Panc1 (cell line): ENCODE measurements around the gene PARP11. TPM values are rescaled to one million over a fixed set of nuclear protein-coding genes. Genes with fewer than 3 reads are reported as not detected.

Experiments used
- ATAC-seq: fragments of 200-7000 bp; cut with Tn5 transposase; 2 replicates; pipeline ENCODE4 v1.9.1; 2020; ENCODE audit warnings: mild to moderate bottlenecking, moderate library complexity
- BruUV-seq: library from RNA; stranded (reverse); fragments of 400-500 nt; replicated peaks from 2 replicates; lab custom pipeline; 2021; lab: Mats Ljungman, UMichigan
- CTCF ChIA-PET: fragments of 300-600 bp; sonication (Branson Sonifier 250); formaldehyde crosslinking; loops from one replicate; lab custom pipeline; 2022; ENCODE audit warnings: antibody characterized with exemption; lab: Charles Lee
- POLR2A ChIA-PET: fragments of 300-600 bp; sonication (Branson Sonifier 250); formaldehyde crosslinking; loops from one replicate; lab custom pipeline; 2022; ENCODE audit warnings: antibody characterized with exemption; lab: Charles Lee
- DNase-seq: peaks from one replicate; pipeline ENCODE4 v3.0.0-alpha.2; 2010; ENCODE audit warnings: low read depth, low spot score
- H3K27ac ChIP-seq: 2 replicates; pipeline ENCODE4 v1.5.1; 2011; ENCODE audit warnings: mild to moderate bottlenecking, low read length, inconsistent platforms
- H3K27me3 ChIP-seq: fragments of 200-500 bp; sonication (Bioruptor generic); 2 replicates; pipeline ENCODE4 v1.6.0; 2014; ENCODE audit warnings: low read length, inconsistent platforms; ENCODE audit not compliant: control insufficient read depth, insufficient read depth
- H3K36me3 ChIP-seq: fragments of 200-500 bp; sonication (Bioruptor generic); 2 replicates; pipeline ENCODE4 v1.5.1; 2014; ENCODE audit warnings: inconsistent platforms, mild to moderate bottlenecking, low read length, moderate library complexity; ENCODE audit not compliant: control insufficient read depth, insufficient read depth
- H3K4me1 ChIP-seq: 2 replicates; pipeline ENCODE4 v1.5.1; 2011; ENCODE audit warnings: inconsistent platforms, mild to moderate bottlenecking, low read length, moderate library complexity; ENCODE audit not compliant: control insufficient read depth, insufficient read depth
- H3K4me3 ChIP-seq, 2 experiments: 2 replicates each; pipeline ENCODE4 v1.5.1; 2011 to 2012; ENCODE audit warnings: low read depth in 2 of 2, low read length in 2 of 2, mild to moderate bottlenecking in 2 of 2, inconsistent platforms in 1 of 2, moderate library complexity in 1 of 2
- H3K9me3 ChIP-seq: fragments of 200-500 bp; sonication (Bioruptor generic); 2 replicates; pipeline ENCODE4 v1.5.1; 2014; ENCODE audit warnings: low read depth, mild to moderate bottlenecking, inconsistent platforms, low read length, moderate library complexity; ENCODE audit not compliant: control insufficient read depth, insufficient read depth
- POLR2AphosphoS5 ChIP-seq: IDR thresholded peaks from 2 replicates; pipeline ENCODE4 v1.6.1; 2012; ENCODE audit warnings: mild to moderate bottlenecking, low read depth, low read length, moderate library complexity
- REST ChIP-seq, 2 experiments: IDR thresholded peaks; 2 replicates each; pipeline ENCODE4 v1.6.1; 2011 to 2012; ENCODE audit warnings: low read depth in 2 of 2, control low read depth in 1 of 2, low read length in 1 of 2, mild to moderate bottlenecking in 1 of 2, moderate library complexity in 1 of 2; ENCODE audit not compliant: insufficient read depth in 1 of 2
- SIN3A ChIP-seq: IDR thresholded peaks from 2 replicates; pipeline ENCODE4 v1.6.1; 2012; ENCODE audit warnings: low read depth, mild to moderate bottlenecking, low read length, moderate library complexity, borderline replicate concordance; ENCODE audit not compliant: insufficient read depth
- TCF7L2 ChIP-seq: IDR thresholded peaks from 2 replicates; pipeline ENCODE4 v1.6.1; 2011; ENCODE audit warnings: mild to moderate bottlenecking, low read depth, low read length, inconsistent platforms
- in situ Hi-C: cut with HindIII; loops from 2 replicates; pipeline ENCODE4 v1.10.0; 2016; ENCODE audit warnings: low sequenced_read_pairs, low pct_unique_long_range_greater_than_20kb
- intact Hi-C: fragments of 100-400 bp; cut with micrococcal nuclease; formaldehyde crosslinking; loops from one replicate; pipeline ENCODE4 v1.10.0; 2022; ENCODE audit not compliant: unreplicated experiment
- total RNA-seq: library from RNA; stranded (reverse); gene quantifications from one replicate; pipeline ENCODE4 v1.2.1, GENCODE V29; 2021; ENCODE audit not compliant: unreplicated experiment
- TF ChIP-seq, protein P1 (sequence below): fragments of 450-650 bp; IDR thresholded peaks from 2 replicates; pipeline ENCODE4 v1.5.1; 2017; ENCODE audit warnings: mild to moderate bottlenecking

Gene PARP11
- total RNA-seq, 1 experiment from 2014 or later, result 7.3 TPM

- in situ Hi-C loops (no loop called here), intact Hi-C loops (no loop called here)
- ChIA-PET POLR2A (no interaction called here), CTCF (no interaction called here)
- H3K27ac ChIP-seq, result no peak overlapping the region
- TF ChIP-seq REST (IDR thresholded peaks at IDR 0.05; ENCODE audit: insufficient read depth in 1 of 2, low read depth in 2 of 2, low read length in 1 of 2) (no peak), TCF7L2 (no peak), POLR2AphosphoS5 (no peak), SIN3A (no peak)
- TF ChIP-seq, protein P1, sequence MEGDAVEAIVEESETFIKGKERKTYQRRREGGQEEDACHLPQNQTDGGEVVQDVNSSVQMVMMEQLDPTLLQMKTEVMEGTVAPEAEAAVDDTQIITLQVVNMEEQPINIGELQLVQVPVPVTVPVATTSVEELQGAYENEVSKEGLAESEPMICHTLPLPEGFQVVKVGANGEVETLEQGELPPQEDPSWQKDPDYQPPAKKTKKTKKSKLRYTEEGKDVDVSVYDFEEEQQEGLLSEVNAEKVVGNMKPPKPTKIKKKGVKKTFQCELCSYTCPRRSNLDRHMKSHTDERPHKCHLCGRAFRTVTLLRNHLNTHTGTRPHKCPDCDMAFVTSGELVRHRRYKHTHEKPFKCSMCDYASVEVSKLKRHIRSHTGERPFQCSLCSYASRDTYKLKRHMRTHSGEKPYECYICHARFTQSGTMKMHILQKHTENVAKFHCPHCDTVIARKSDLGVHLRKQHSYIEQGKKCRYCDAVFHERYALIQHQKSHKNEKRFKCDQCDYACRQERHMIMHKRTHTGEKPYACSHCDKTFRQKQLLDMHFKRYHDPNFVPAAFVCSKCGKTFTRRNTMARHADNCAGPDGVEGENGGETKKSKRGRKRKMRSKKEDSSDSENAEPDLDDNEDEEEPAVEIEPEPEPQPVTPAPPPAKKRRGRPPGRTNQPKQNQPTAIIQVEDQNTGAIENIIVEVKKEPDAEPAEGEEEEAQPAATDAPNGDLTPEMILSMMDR, result no peak
- peaks cover 8% of the 10 kb centered on the region for H3K27me3 ChIP-seq
- no TSS peak for BruUV-seq
- no peaks in the 10 kb centered on the region for H3K4me1 ChIP-seq
- H3K9me3 ChIP-seq, result no peaks in the 10 kb centered on the region
- no peak for ATAC-seq
- no peaks in the 10 kb centered on the region for H3K36me3 ChIP-seq
- no peak for DNase-seq
- H3K4me3 ChIP-seq, result no peak overlapping the region
Observed at GRCh38 chr12:3881281-3881950, 8.2 kb upstream of the PARP11 start.

GRCh38 chr12:3879846-3880245 is 6.6 kb upstream of the PARP11 start:
- Histone ChIP-seq H3K4me3 (no peak overlapping the region), H3K4me1 (no peaks in the 10 kb centered on the region), H3K36me3 (no peaks in the 10 kb centered on the region), H3K9me3 (no peaks in the 10 kb centered on the region), H3K27me3 (peaks cover 6% of the 10 kb centered on the region), H3K27ac (no peak overlapping the region)
- in situ Hi-C loops (no loop called here), intact Hi-C loops (no loop called here)
- ChIA-PET CTCF (no interaction called here), POLR2A (no interaction called here)
- TF ChIP-seq SIN3A, result no peak
- TF ChIP-seq POLR2AphosphoS5, result no peak
- TF ChIP-seq, protein P1, result no peak
- no peak for TF ChIP-seq REST (IDR thresholded peaks at IDR 0.05; ENCODE audit: insufficient read depth in 1 of 2, low read depth in 2 of 2, low read length in 1 of 2)
- TF ChIP-seq TCF7L2, result no peak
- DNase-seq, result no peak
- no TSS peak for BruUV-seq
- no peak for ATAC-seq
